ENCODE measurements around the gene PAM.

DNA sequence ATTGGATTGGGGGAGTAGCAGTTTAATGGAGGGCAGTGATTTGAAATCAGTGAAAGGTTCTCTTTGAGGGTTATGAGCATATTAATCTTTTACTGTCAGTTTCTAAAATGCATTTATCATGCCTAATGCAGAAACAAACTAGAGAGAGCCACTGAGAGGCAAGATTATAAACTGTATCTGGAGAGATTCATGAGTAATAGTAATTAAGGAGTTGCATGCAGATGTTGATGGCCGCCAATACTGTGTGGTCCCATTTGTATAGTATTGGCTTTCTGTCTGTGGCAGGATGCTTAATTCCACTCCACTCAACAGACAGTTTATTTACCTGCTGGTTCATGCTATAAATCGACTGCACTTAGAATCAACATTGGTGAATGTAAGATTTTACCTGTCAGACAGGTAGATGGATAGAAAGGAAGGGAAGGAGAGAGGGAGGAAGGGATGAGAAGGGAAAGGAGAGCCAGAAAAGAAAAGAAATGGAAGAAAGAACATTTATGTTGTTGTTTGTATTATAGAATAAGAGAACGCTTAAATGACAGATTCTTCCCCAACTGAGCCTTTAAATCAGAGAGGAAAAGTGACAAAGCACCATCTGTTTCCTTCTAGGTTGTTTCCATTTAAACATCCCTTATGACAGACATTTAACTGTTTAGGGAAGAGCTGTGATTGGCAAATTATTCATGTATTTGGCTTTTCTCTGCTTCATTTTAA lies 146.5 kb downstream of the PAM start:
- TF ChIP-seq, protein P1, sequence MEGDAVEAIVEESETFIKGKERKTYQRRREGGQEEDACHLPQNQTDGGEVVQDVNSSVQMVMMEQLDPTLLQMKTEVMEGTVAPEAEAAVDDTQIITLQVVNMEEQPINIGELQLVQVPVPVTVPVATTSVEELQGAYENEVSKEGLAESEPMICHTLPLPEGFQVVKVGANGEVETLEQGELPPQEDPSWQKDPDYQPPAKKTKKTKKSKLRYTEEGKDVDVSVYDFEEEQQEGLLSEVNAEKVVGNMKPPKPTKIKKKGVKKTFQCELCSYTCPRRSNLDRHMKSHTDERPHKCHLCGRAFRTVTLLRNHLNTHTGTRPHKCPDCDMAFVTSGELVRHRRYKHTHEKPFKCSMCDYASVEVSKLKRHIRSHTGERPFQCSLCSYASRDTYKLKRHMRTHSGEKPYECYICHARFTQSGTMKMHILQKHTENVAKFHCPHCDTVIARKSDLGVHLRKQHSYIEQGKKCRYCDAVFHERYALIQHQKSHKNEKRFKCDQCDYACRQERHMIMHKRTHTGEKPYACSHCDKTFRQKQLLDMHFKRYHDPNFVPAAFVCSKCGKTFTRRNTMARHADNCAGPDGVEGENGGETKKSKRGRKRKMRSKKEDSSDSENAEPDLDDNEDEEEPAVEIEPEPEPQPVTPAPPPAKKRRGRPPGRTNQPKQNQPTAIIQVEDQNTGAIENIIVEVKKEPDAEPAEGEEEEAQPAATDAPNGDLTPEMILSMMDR (IDR thresholded peaks at IDR 0.05; ENCODE audit: low read length): no peak
- TF ChIP-seq EZH2phosphoT487 (IDR thresholded peaks at IDR 0.05; ENCODE audit: low read length) (no peak), EZH2 (optimal IDR thresholded peaks at IDR 0.05; ENCODE audit: low read depth, low read length) (no peak)

Measured in MM.1S (cell line).